D721Med (cell line): ENCODE data around the gene ABCA2.

Experiments used
- DNase-seq: peaks from one replicate; pipeline ENCODE4 v3.0.0; 2011; ENCODE audit warnings: low spot score; ENCODE audit not compliant: insufficient read length
- FAIRE-seq: peaks from 2 replicates; lab custom pipeline; 2011; peaks lifted over from hg19 to GRCh38; lab: Jason Lieb, UNC
- TF ChIP-seq, protein P1 (sequence below): IDR thresholded peaks from 2 replicates; pipeline ENCODE4 v1.5.1; 2012; ENCODE audit warnings: mild to moderate bottlenecking, control low read depth; ENCODE audit not compliant: insufficient read depth; ENCODE audit errors: missing control alignments

The ABCA2 gene

DNA sequence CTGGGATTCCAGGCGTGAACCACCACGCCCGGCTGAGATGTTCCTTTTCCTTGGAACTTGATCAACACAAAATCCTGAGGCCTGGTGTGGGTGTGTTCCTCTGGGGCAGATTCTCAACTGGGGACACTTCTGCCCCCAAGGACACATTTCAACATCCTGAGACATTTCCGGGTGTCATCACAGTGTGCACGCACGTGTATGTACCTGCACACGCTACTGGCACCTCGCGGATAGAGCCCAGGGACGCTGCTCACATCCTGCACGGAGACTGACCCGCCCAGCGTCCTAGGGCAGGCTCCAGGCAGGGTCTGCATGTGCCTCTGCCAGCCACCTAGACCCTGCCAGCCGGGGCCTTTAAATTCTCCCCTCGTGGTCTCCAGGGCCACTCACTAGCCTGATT lies 34.3 kb upstream of the ABCA2 start:
- TF ChIP-seq, protein P1, sequence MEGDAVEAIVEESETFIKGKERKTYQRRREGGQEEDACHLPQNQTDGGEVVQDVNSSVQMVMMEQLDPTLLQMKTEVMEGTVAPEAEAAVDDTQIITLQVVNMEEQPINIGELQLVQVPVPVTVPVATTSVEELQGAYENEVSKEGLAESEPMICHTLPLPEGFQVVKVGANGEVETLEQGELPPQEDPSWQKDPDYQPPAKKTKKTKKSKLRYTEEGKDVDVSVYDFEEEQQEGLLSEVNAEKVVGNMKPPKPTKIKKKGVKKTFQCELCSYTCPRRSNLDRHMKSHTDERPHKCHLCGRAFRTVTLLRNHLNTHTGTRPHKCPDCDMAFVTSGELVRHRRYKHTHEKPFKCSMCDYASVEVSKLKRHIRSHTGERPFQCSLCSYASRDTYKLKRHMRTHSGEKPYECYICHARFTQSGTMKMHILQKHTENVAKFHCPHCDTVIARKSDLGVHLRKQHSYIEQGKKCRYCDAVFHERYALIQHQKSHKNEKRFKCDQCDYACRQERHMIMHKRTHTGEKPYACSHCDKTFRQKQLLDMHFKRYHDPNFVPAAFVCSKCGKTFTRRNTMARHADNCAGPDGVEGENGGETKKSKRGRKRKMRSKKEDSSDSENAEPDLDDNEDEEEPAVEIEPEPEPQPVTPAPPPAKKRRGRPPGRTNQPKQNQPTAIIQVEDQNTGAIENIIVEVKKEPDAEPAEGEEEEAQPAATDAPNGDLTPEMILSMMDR, result no peak
- FAIRE-seq (no peak), DNase-seq (no peak)

DNA sequence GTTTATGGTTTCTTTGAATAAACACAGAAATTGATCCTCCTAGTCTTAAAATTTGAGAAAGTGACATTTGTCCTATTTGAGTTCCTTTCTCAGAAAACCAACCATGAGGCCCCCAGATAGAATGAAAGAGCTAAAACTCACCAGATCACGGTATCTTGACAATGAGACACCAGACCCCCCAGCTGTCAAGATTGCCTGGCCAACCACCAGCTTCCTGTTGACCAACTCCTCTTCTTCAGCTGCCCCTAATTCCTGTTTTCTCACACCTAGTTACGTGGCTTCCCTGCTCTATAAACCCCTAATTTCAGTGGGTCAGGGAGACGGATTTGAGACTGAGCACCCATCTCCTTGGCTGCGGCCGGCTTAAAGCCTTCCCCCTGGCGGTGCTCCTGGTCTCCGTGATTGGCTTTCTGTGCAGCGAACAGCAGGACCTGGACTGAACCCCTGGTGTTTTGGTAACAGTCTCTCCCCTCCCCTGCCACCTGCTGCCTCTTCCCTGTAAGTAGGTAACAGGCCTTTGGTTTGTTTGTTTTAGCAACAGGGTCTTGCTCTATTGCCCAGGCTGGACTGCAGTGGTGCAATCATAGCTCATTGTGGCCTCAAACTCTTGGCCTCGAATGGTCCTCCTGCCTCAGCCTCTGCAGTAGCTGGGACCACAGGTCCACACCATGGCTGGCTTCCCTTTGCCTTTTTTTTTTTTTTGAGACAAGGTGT lies 30.6 kb upstream of the ABCA2 start:
- no peak for DNase-seq
- no peak for FAIRE-seq
- TF ChIP-seq, protein P1, result no peak

DNA sequence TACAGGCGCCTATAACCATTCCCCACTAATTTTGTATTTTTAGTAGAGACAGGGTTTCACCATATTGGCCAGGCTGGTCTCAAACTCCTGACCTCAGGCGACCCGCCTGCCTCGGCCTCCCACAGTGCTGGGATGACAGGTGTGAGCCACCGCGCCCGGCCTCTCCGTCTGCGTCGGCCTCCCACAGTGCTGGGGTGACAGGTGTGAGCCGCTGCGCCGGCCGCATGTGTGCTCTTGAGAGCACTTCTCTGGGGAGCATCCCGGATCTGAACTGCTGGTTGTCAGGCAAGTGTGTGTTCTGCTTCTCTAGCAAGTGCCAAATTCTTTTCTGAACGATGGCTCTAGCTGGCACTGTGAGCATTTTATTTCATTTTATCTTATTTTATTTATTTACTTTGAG lies 29.5 kb upstream of the ABCA2 start:
- no peak for DNase-seq
- FAIRE-seq, result no peak
- TF ChIP-seq, protein P1, result no peak

DNA sequence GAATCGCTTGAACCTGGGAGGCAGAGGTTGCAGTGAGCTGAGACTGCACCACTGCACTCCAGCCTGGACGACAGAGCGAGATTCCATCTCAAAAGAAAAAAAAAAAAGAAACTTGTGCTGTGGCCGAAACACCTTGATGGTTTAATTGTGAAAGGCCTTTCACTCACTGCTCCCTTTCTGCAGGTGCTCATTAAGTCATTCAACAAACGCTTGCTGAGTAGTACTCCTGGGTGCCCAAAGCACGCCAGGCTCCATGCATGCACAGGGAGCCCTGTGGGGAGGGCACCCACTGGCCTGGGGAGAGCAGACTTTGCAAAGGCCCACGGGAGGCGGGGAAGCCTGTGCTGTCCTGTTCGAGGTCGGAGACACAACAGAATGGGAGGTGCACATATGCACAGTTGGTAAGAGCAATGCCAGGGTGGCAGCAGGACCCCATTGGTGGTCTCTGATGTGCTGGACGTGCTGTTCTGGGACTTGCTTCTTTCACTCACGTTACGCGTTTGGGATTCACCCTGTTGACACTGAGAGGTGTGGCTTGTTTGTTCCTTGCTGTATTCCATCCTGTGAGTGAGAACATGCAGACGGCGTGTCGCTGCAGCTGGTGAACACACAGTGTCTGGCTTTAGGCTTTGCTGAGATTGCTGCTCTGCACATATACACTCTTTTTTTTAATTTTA lies 28.8 kb upstream of the ABCA2 start:
- FAIRE-seq, result no peak
- TF ChIP-seq, protein P1, result no peak
- no peak for DNase-seq

DNA sequence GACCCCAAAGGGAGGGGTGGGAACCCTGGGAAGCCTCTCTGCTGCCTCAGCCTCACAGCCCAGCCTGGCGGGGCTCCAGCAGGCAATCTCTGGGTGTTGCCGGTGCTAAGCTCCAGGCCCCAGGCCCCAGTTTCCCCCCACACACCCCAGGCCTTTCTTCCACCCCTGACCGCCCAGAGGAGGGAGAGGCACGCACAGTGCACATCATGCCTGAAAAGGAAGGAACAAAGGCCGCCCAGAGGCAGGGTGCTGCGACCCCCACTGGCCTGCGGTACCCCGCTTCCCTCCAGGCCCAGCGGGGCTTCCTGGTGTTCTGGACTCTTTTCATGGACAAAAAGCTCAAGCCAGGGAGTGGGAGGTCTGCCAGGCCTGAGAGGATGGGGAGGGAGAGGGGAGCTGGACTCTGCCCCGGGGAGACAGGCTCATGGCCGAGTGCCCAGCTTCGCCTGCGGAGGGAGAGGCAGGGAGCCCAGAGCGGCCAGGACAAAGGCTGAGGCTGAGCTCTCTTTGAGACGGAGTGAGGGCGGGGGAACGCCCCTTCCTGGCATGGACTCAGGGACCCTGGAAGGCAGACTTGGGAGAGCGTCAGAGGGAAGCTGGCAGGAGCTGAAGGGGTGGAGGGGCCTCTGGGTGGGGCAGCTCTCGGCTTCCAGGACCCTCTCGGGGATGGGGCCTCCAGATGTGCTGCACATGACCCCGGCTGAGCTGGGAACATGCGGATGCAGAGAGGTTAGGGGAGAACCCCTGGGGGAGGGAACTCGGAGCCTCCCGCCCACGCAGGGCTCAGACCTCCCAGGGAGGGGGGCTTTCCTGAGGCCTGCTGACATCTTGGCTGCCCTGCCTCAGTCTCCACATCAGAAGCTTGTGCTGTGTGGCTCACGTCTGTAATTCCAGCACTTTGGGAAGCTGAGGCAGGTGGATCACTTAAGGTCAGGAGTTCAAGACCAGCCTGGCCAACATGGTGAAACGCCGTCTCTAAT lies 27.6 kb upstream of the ABCA2 start:
- DNase-seq (no peak), FAIRE-seq (no peak)
- TF ChIP-seq, protein P1, result no peak

DNA sequence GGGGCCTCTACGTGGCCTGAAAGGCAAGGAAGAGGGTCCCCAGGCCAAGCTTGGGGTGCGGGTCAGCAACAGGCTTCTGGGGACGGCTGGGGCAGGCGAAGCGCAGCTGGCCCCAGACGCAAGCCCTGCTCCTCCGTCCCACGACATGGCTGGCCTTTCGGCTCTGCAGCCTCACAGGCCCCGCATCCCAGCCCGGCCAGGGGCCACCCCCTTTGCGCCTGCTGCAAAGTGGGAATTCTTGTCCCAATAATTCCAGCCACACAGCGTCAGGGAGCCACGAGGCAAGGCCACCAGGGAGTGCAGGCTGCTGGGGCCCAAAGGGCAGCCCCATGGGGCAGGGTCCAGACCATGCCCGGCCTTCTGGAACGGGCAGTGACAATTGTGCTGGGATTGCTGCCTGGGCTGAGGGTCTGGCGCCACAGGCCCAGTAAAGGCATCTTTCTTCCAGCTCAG lies 26.9 kb upstream of the ABCA2 start:
- DNase-seq, result no peak
- no peak for FAIRE-seq
- TF ChIP-seq, protein P1, result no peak
